ENCODE data around the gene CPNE6. TPM values are rescaled to one million over a fixed set of nuclear protein-coding genes. Genes with fewer than 3 reads are reported as not detected.

CPNE6 gene
- total RNA-seq, 1 experiment from 2014 or later: not detected

DNA sequence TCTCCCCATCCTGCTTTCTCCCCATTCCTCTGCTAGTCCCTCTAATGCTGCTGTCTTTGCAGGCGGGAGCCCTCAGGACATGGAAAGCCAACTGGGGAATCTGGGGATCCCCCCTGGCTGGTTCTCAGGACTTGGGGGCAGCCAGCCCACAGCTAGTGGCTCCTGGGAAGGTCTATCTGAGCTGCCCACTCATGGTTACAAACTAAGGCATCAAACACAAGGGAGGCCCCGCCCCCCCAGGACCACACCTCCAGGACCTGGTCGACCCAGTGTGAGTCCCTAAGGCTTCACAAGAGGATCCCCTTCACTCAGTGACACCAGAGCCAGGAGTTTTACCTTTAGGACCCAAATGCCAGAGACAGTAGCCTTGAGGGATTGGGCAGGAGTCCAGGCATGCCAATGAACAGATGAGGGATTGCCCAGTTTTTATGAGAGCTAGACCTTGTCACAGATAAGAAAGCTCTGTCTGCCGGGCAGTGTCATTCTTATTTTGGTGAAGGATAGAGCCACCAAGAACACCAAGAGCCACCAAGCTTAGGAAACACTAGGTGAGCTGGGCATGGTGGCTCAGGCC, 8.0 kb upstream of the CPNE6 start:
- H3K4me3 ChIP-seq (replicated peaks in 1 of 2; ENCODE audit: low read depth in 1 of 2, low read length in 2 of 2): no peak overlapping the region
- H2AFZ ChIP-seq (ENCODE audit: low read depth, low read length, poor library complexity, severe bottlenecking): no peak overlapping the region
- no peaks in the 10 kb centered on the region for H3K27me3 ChIP-seq (ENCODE audit: insufficient read depth, low read length)
- no peak overlapping the region for H3K9ac ChIP-seq (ENCODE audit: low read length)
- no peak for TF ChIP-seq RAD21 (IDR thresholded peaks at IDR 0.05; ENCODE audit: low read depth)
- TF ChIP-seq, protein P1, sequence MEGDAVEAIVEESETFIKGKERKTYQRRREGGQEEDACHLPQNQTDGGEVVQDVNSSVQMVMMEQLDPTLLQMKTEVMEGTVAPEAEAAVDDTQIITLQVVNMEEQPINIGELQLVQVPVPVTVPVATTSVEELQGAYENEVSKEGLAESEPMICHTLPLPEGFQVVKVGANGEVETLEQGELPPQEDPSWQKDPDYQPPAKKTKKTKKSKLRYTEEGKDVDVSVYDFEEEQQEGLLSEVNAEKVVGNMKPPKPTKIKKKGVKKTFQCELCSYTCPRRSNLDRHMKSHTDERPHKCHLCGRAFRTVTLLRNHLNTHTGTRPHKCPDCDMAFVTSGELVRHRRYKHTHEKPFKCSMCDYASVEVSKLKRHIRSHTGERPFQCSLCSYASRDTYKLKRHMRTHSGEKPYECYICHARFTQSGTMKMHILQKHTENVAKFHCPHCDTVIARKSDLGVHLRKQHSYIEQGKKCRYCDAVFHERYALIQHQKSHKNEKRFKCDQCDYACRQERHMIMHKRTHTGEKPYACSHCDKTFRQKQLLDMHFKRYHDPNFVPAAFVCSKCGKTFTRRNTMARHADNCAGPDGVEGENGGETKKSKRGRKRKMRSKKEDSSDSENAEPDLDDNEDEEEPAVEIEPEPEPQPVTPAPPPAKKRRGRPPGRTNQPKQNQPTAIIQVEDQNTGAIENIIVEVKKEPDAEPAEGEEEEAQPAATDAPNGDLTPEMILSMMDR (IDR thresholded peaks at IDR 0.05 in 2 of 3, conservative IDR thresholded peaks at IDR 0.05 in 1 of 3; ENCODE audit: borderline replicate concordance in 1 of 3, insufficient read depth in 1 of 3, low read depth in 2 of 3, low read length in 2 of 3): no peak
- POLR2A ChIA-PET: no interaction called here
- BruUV-seq (replicated peaks): no TSS peak
- CTCF ChIA-PET: no interaction called here
- no peaks in the 10 kb centered on the region for H3K4me1 ChIP-seq (ENCODE audit: control insufficient read depth in 1 of 2, insufficient read depth in 2 of 2, low read length in 2 of 2)
- H3K27ac ChIP-seq (ENCODE audit: low read depth, low read length): no peak overlapping the region
- RAD21 ChIA-PET (ENCODE audit: low non-redundant PET in 1 of 2, low total read pairs in 2 of 2, uncharacterized antibody in 2 of 2, unreplicated experiment in 2 of 2): no interaction called here
- H4K20me1 ChIP-seq (ENCODE audit: insufficient read depth): no peaks in the 10 kb centered on the region
- no peak for ATAC-seq
- H3K9me3 ChIP-seq (ENCODE audit: control insufficient read depth in 1 of 2, insufficient read depth in 1 of 2, low read depth in 1 of 2, low read length in 2 of 2): no peaks in the 10 kb centered on the region
- H3K79me2 ChIP-seq (ENCODE audit: insufficient read depth, low read length): no peaks in the 10 kb centered on the region
- no peak for DNase-seq (ENCODE audit: low read depth, low spot score)
- intact Hi-C loops (cut with micrococcal nuclease): no loop called here
- no peak overlapping the region for H3K4me2 ChIP-seq (ENCODE audit: low read length)
- H3K9me2 ChIP-seq (ENCODE audit: insufficient read depth): no peaks in the 10 kb centered on the region
- H3K36me3 ChIP-seq (ENCODE audit: control insufficient read depth in 1 of 2, insufficient read depth in 2 of 2, low read length in 2 of 2): no peaks in the 10 kb centered on the region

DNA sequence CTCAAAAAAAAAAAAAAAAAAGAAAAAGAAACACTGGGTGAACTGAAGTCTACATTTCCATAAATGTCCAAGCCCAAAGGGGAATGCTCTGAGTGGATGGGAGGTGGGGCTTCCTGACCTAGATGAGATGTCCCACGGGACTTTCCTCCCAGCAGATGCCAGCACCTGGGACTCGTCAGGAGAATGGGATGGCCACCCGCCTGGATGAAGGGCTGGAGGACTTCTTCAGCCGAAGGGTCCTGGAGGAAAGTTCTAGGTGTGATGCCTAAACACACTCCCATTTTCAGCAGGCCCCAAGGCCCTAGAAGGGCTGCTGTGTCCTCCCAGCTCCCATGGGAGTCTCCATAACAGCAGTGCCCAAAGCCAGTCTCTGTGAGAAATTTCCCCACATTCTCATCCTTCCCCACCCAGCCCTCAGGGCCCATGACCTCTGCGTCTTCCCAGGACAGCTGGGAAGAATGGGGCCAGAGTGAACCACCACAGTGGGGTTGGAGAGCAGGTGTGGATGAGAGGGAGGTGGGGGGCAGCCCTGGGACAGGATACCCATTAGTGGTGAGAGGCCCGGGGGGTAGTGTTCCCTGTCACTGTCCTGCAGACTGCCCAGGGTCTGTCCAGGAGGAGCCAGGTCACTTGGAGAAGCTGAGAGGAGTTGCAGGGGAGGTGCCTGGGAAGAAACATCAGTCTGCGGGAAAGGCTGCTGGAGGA, 7.1 kb upstream of the CPNE6 start:
- intact Hi-C loops (cut with micrococcal nuclease): no loop called here
- DNase-seq (ENCODE audit: low read depth, low spot score): no peak
- ChIA-PET POLR2A (no interaction called here), CTCF (no interaction called here), RAD21 (ENCODE audit: low non-redundant PET in 1 of 2, low total read pairs in 2 of 2, uncharacterized antibody in 2 of 2, unreplicated experiment in 2 of 2) (interaction anchor here in 1 of 2 experiments (0.5 kb wide), 1 partner anchor 167 kb away, joined by 6 read pairs; no protein-coding TSS in a partner anchor)
- Histone ChIP-seq H3K9ac (ENCODE audit: low read length) (no peak overlapping the region), H3K4me3 (replicated peaks in 1 of 2; ENCODE audit: low read depth in 1 of 2, low read length in 2 of 2) (no peak overlapping the region), H3K79me2 (ENCODE audit: insufficient read depth, low read length) (no peaks in the 10 kb centered on the region), H3K27ac (ENCODE audit: low read depth, low read length) (no peak overlapping the region), H3K36me3 (ENCODE audit: control insufficient read depth in 1 of 2, insufficient read depth in 2 of 2, low read length in 2 of 2) (no peaks in the 10 kb centered on the region), H2AFZ (ENCODE audit: low read depth, low read length, poor library complexity, severe bottlenecking) (no peak overlapping the region), H3K4me2 (ENCODE audit: low read length) (no peak overlapping the region), H4K20me1 (ENCODE audit: insufficient read depth) (no peaks in the 10 kb centered on the region), H3K9me2 (ENCODE audit: insufficient read depth) (no peaks in the 10 kb centered on the region), H3K27me3 (ENCODE audit: insufficient read depth, low read length) (no peaks in the 10 kb centered on the region), H3K4me1 (ENCODE audit: control insufficient read depth in 1 of 2, insufficient read depth in 2 of 2, low read length in 2 of 2) (no peaks in the 10 kb centered on the region), H3K9me3 (ENCODE audit: control insufficient read depth in 1 of 2, insufficient read depth in 1 of 2, low read depth in 1 of 2, low read length in 2 of 2) (no peaks in the 10 kb centered on the region)
- no peak for ATAC-seq
- no TSS peak for BruUV-seq (replicated peaks)
- TF ChIP-seq POLR2A (IDR thresholded peaks at IDR 0.05; ENCODE audit: borderline replicate concordance, extremely low read depth, insufficient read depth, insufficient read length) (no peak), JUND (IDR thresholded peaks at IDR 0.05) (no peak), SIN3A (IDR thresholded peaks at IDR 0.05; ENCODE audit: low read depth) (no peak), ZNF274 (IDR thresholded peaks at IDR 0.05; ENCODE audit: low read depth, low read length) (no peak), FOSL1 (IDR thresholded peaks at IDR 0.05; ENCODE audit: low read depth) (no peak), TCF7L2 (IDR thresholded peaks at IDR 0.05; ENCODE audit: borderline replicate concordance, extremely low read depth, insufficient read depth, insufficient read length) (no peak), YY1 (IDR thresholded peaks at IDR 0.05; ENCODE audit: extremely low read depth, insufficient replicate concordance, low read depth, low read length) (no peak), EZH2phosphoT487 (IDR thresholded peaks at IDR 0.05; ENCODE audit: borderline replicate concordance) (no peak)
- TF ChIP-seq, protein P2, sequence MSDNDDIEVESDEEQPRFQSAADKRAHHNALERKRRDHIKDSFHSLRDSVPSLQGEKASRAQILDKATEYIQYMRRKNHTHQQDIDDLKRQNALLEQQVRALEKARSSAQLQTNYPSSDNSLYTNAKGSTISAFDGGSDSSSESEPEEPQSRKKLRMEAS (IDR thresholded peaks at IDR 0.05): no peak
- TF ChIP-seq, protein P3, sequence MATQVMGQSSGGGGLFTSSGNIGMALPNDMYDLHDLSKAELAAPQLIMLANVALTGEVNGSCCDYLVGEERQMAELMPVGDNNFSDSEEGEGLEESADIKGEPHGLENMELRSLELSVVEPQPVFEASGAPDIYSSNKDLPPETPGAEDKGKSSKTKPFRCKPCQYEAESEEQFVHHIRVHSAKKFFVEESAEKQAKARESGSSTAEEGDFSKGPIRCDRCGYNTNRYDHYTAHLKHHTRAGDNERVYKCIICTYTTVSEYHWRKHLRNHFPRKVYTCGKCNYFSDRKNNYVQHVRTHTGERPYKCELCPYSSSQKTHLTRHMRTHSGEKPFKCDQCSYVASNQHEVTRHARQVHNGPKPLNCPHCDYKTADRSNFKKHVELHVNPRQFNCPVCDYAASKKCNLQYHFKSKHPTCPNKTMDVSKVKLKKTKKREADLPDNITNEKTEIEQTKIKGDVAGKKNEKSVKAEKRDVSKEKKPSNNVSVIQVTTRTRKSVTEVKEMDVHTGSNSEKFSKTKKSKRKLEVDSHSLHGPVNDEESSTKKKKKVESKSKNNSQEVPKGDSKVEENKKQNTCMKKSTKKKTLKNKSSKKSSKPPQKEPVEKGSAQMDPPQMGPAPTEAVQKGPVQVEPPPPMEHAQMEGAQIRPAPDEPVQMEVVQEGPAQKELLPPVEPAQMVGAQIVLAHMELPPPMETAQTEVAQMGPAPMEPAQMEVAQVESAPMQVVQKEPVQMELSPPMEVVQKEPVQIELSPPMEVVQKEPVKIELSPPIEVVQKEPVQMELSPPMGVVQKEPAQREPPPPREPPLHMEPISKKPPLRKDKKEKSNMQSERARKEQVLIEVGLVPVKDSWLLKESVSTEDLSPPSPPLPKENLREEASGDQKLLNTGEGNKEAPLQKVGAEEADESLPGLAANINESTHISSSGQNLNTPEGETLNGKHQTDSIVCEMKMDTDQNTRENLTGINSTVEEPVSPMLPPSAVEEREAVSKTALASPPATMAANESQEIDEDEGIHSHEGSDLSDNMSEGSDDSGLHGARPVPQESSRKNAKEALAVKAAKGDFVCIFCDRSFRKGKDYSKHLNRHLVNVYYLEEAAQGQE (IDR thresholded peaks at IDR 0.05; ENCODE audit: low read depth): no peak

All from HCT116 (cell line).